HG03342 (cell line): ENCODE data around the gene ASPSCR1.
A peak's percentile ranks its signal among the peaks of the same experiment; 100 is the strongest.
"Not testable (repeated sequence)": the region's sequence is repeated elsewhere in the genome, so short reads cannot be mapped to it uniquely, and the experiment has no call there.

Experiments used
- ATAC-seq: cut with Tn5 transposase; IDR thresholded peaks from one replicate; pipeline ENCODE4 v1.9.1; 2021; ENCODE audit warnings: mild to moderate bottlenecking, moderate library complexity; ENCODE audit not compliant: unreplicated experiment

The ASPSCR1 gene

DNA sequence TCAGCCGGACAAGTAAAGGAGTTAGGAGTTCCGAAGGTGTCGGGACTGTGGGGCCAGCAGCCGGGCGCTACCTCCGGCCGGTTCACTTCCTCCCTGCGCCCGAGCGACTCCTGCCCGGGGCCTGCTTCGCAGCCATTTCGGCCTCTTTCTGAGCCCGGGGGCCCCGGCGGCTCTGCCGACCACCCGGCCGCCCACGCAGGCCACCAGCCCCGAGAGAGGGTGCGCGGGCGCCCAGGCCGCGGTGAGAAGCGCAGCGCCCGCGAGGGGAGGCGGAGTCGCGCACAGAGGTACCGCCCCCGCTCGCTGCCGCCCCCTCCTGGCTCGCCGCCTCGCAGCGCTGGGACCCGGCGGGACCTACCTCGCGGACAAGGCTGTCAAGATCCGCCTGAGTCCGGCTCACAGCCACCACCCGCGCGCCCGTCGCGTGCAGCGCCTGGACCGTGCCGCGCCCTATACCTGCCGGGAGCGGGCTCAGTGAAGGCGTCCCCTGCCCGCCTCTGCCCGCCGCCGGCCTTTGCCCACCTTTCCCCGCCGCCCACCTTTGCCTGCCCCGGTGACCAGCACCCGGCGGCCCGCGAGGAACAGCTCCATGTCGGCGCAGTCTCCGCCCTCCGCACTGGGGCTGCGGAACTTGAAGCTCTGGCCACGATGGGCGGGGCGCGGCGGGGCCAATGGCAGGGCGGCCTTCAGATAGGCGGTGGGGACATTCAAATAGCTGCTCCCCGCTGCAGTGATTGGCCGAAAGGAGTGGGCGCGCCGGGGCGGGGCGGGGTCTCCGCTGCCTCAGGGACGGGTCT is 59.9 kb downstream of the ASPSCR1 start, which contains the start of gene DCXR:
DCXR (minus strand) TSS at position 606 of the 797 bp plus-strand sequence; CDS start at position 591, 15 bp downstream.
- ATAC-seq: peak; percentile 85

DNA sequence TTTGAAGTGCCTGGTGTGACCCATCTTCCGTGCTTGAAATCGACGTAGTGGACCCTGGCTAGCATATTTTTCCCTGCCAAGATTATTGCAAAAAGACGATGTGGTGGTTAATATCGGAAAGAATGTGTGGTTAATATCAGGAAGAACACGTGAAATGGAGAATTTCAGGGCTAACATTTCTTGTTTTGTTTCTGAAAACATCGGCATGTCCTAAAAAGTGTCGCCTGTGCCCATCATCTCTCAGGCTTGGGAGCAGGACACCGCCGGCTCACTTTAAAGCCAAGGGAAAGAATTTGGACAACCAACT is 60.4 kb downstream of the ASPSCR1 start:
- no peak for ATAC-seq

GRCh38 chr17:82038796-82039409 is 61.5 kb downstream of the ASPSCR1 start:
- ATAC-seq: not testable (repeated sequence)

DNA sequence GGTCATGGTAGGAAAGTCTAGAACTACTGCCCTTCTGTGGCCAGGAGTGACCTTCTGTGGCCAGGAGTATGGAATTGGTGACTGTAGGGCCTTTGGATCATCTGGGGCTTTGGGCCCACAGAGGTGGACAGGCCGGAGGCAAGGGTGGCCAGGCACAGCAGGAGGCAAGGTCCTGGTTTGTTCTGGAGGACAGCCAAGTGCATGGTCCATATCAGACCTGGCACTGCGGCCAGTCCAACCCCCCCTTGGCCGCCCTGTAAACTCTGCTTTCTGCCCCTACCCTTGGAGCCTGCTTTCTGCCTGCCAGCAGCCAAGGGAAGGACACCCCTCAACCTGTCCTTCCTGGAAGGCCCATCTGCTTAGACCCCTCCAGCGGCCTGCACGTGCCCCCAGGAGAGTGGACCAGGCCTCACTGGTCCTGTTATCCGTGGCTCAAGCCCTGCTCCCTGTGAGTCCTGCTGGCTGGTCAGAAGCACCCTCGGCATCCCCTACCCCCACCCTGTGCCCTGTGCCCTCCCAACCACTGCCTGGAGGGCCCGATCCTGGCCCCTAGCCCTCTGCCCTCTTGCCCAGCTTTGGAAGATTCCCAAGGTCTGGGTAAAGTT is 62.4 kb downstream of the ASPSCR1 start:
- ATAC-seq: no peak

GRCh38 chr17:82041144-82041814 is 63.9 kb downstream of the ASPSCR1 start:
- no peak for ATAC-seq

DNA sequence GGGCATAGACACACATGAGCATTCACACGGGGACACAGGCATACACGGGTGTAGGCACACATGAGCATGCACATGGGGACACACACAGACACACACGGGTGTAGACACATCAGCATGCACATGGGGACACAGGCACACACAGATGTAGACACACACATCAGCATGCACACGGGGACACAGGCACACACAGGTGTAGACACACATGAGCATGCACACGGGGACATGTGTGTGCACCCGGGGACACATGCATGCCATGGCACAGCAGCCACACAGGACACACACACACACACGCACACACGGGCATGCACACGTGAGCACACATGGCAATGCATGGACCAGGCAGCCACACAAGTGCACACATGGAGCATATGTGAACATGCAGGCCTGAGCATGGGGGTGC is 65.2 kb downstream of the ASPSCR1 start:
- no peak for ATAC-seq

DNA sequence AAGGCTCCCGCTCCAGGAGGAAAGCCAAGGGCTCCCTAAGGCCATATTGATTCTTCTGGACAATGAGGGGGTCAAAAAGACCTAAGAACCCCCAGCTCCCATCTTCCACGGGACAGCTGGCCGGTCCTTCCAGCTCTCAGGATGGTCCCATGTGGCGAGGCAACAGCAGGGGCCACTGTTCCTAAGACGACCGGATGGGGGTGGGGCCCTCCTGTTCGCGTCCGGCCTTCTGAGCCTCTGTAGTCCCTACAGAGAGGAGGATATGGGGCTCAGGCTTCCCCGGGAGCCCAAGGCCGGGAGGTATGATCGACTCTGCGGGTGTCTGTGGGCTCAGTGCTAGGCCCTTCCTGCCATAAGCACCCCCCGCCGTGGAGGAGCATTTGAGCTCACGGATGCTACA is 66.1 kb downstream of the ASPSCR1 start:
- no peak for ATAC-seq

DNA sequence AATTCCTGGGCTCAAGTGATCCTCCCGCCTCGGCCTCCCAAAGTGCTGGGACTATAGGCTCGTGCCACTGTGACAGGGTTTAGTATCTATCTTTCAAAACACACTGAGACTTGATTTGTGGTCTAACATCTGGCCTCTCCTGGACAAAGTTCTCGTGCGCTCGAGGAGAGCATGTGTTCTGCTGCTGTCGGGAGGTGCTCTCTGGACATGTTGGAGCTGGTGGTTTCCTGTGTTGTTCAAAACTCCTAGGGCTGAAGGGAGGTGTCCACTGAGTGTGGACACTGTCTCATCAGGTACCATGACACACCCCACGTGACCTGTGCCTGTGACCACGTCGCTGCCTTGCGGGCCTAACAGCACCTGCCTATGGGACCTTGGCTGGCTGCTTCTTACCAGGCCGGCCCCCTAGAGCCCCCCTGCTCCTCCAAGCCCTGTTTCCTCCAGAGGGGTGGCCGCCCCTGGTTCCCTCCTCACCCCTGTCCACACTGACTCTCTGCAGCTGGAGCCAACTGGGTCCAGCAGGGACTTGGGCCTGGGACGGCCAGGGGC is 68.6 kb downstream of the ASPSCR1 start:
- no peak for ATAC-seq

GRCh38 chr17:82046903-82047302 is 69.5 kb downstream of the ASPSCR1 start:
- ATAC-seq: no peak

DNA sequence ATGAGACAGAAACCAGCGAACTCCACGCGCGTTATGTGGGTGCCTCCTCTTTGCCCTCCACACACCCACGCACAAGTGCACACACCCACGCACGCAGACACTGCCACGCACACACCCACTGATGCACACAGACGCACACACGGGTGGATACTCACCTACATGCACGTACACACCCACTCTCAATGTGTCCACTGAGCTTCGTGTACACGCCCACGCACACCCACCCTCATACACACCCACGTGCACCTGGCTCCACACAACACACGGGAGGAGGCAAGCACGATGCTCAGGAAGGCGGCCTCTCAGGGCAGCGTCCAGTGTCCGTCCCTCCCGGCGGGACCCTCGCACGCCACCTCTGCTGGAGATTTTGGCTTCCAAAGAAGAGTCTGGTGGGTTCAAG is 70.0 kb downstream of the ASPSCR1 start:
- no peak for ATAC-seq

DNA sequence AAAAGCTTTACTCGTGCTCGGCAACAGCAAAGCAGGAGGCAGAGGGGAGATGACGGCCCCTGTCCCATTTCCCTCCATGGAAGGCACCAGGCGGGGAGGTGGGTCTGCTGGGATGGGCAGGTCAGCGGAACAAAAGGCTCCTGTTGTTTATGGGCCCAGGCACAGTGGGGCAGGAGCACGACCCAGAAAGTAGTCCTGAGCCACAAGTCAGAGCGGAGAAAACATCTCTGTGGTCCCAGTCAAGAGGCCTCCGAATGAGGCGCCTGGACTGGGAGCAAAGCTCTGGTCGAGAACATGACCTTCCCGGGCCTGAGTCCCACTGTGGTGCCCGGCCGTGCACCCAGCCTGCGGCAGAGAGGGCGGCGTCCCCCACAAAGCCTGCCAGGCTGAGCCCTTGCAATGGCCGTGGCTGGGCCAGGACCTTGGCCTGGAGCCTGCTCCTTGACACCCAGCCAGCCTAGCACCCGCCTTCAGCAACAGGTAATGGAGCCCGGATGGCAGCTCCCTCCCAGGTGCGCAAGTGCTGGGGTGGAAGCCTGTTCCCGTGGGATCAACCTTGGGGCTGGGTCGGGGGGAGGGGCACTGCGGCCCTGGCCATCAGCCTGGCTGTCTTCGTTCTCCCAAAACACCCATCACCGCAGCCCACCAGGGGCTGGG is 70.6 kb downstream of the ASPSCR1 start:
- ATAC-seq: no peak

DNA sequence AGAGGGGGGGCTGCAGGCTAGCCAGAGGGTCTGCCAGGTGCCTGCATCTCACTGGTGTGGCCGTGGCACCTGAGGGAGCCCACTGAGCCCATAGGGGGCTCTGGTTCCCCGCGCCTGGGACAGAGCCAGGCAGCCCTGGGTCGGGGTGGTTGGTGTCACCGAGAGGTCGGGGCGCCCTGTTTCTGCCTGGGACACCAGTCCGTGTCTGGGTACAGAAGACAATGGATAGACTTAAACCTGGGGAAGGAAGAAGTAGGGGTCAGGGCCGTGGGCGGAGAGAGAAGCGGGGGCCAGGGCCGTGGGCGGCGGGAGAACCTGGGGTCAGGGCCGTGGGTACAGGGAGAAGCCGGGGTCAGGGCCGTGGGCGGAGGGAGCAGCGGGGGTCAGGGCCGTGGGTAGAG is 71.1 kb downstream of the ASPSCR1 start:
- no peak for ATAC-seq

GRCh38 chr17:82049106-82049505 is 71.7 kb downstream of the ASPSCR1 start:
- no peak for ATAC-seq

- ATAC-seq: no peak
These were observed 72.1 kb downstream of the ASPSCR1 start for GRCh38 chr17:82049521-82049971.

DNA sequence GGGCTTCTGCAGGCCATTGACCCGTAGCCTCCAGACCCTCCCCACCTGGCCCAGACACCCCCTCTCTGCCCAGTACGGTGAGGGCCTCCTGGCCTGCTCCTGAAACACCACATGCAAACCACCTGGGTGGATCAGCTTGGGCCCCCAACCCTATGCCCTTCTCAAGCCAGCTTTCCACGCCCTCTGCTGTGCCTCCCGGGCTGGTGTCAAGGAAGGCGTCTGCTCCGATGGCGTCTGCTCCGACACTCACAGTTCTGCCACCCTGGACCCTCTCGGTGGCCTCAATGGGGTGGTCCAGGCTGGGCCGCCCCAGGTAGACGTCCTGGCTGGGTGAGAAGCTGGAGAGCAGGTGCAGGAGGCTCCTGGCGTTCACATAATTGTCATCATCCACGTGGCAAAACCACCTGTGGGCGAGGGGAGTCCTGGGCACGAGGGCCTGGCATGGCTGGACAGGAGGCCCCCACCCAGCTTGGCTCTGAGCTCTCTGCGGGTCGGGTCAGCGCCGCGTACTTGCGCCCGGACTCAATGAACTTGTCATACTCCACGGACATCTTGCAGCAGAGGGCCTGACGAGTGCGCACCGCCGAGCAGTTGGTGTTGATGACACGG is 72.8 kb downstream of the ASPSCR1 start:
- no peak for ATAC-seq

- ATAC-seq: no peak
These were observed 73.6 kb downstream of the ASPSCR1 start for GRCh38 chr17:82050761-82051641.

DNA sequence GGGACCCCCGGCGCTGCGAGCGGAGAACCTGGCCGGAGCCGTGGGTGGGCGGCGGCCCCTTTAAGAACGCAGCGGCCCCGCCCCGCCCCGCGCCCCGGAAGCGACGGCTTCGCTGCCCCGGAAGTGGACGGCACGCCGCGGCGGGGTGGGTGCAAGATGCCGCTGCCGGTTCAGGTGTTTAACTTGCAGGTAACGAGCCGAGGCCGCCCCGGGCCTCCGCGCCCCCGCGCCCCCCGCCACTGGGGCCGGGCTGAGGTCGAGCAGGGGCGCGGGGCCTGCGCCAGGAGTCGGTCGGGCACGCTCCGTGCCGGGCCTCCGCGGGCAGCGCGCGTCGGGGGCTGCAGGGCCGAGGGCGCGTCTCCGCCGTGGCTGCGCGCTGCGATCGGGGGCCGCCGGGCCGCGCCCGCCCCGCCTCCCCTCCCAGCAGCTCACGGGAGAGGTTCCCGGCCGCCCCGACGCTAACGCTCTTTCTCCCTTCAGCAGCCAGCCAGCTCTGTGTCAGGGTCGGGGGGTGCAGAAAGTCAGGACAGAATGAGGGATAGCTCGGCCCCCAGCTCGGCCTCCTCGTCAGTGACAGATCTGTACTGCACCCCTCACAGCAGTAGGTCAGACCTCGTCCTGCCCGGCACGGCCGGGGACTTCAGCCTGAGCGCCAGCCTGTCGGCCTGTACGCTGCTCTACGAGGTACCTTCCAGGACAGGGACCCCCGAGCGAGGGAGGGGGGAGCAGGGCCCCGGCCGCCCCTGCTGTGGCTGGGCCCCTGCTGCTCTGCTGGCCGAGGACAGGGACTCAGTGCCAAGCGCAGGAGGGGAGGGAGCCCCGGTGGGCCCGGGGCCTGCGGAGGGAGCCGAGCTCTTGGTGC is 74.6 kb downstream of the ASPSCR1 start, which contains the start of the genes GPS1 and RFNG:
GPS1 (plus strand) TSS at position 123 of the 862 bp plus-strand sequence; CDS start at position 157, 34 bp downstream.
RFNG (minus strand) TSS at position 36 of the 862 bp plus-strand sequence. CDS start 45 bp downstream, outside the sequence.
- ATAC-seq: no peak

- no peak for ATAC-seq
These were observed 75.2 kb downstream of the ASPSCR1 start for GRCh38 chr17:82052638-82053059.
